ACC112 (cell line): ENCODE measurements around the gene TXNL4A.
"Not testable (repeated sequence)": the region's sequence is repeated elsewhere in the genome, so short reads cannot be mapped to it uniquely, and the experiment has no call there.

Source experiments
- H2AFZ ChIP-seq: fragments of 200-600 bp; sonication (generic); one replicate; pipeline ENCODE4 v1.6.0; 2017; ENCODE audit warnings: antibody characterized with exemption, low read length; ENCODE audit not compliant: unreplicated experiment
- H3K27ac ChIP-seq: fragments of 200-600 bp; sonication (generic); 2 replicates; pipeline ENCODE4 v1.5.1; 2014; ENCODE audit warnings: low read depth, mild to moderate bottlenecking, antibody characterized with exemption, low read length, moderate library complexity
- H3K27me3 ChIP-seq: fragments of 200-600 bp; sonication (generic); 2 replicates; pipeline ENCODE4 v1.6.1; 2014; ENCODE audit warnings: mild to moderate bottlenecking, antibody characterized with exemption, low read length, moderate library complexity, mixed read lengths; ENCODE audit not compliant: insufficient read depth
- H3K36me3 ChIP-seq: fragments of 200-600 bp; sonication (generic); 2 replicates; pipeline ENCODE4 v1.6.1; 2016; ENCODE audit warnings: mild to moderate bottlenecking, antibody characterized with exemption, low read length, moderate library complexity, mixed read lengths; ENCODE audit not compliant: insufficient read depth
- H3K4me1 ChIP-seq: fragments of 200-600 bp; sonication (generic); one replicate; pipeline ENCODE4 v1.6.1; 2016; ENCODE audit warnings: low read length, mixed read lengths; ENCODE audit not compliant: insufficient read depth, unreplicated experiment, control insufficient read depth
- H3K4me3 ChIP-seq: fragments of 200-600 bp; sonication (generic); 2 replicates; pipeline ENCODE4 v1.5.1; 2014; ENCODE audit warnings: mild to moderate bottlenecking, low read depth, low read length
- H3K79me2 ChIP-seq: fragments of 200-600 bp; sonication (generic); one replicate; pipeline ENCODE4 v1.6.0; 2016; ENCODE audit warnings: low read length; ENCODE audit not compliant: control insufficient read depth, unreplicated experiment, insufficient read depth

The TXNL4A gene

DNA sequence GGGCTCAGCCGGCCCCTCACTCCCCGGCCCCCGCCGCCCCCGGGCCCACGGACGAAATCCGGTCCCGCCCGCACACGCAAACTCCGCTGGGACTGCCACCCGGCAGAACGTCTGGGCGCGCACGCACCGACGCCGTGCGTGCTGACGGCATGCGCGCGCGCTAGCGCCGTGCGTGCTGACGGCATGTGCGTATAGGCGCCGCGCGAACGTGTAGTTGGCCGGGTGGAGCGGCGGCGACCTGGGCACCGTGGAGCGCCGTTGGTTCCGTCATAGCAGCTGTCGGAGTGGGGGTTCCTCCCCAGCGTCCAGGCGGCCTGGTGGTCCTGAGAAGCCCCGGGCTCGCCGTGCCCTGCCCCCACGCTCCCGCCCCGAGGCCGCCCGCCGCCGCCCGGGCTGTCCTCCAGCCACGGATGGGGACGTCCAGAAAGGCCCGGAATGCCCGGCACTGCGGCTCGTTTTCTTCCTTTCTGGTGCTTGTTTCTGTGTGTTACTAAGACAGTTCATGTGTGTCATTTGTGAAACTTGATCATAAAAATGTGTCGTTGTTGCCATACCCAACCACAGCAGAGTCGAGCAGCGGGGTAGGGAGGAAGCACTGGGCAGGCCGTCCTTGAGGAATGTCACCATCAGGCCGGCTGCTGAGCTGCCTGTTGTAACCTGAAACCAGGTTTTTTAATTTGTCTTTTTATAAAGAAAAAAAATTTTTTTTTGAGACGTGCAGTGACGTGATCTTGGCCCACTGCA lies at the start of gene TXNL4A:
Gene TXNL4A, minus strand, starts transcription at position 113 of the 744 bp plus-strand sequence. CDS start 171 bp downstream, outside the sequence.
- peaks cover 50% of the 10 kb centered on the region for H3K79me2 ChIP-seq
- H3K4me3 ChIP-seq, result peak within 1 kb of the TSS; percentile 100
- H3K27ac ChIP-seq, result peak within 1 kb of the TSS; percentile 96
- H3K4me1 ChIP-seq, result peaks cover 6% of the 10 kb centered on the region
- H3K27me3 ChIP-seq, result no peaks in the 10 kb centered on the region
- H3K36me3 ChIP-seq, result peaks cover 9% of the 10 kb centered on the region; the same call in 1 of the 2 replicates
- H2AFZ ChIP-seq, result peak within 1 kb of the TSS; percentile 99

DNA sequence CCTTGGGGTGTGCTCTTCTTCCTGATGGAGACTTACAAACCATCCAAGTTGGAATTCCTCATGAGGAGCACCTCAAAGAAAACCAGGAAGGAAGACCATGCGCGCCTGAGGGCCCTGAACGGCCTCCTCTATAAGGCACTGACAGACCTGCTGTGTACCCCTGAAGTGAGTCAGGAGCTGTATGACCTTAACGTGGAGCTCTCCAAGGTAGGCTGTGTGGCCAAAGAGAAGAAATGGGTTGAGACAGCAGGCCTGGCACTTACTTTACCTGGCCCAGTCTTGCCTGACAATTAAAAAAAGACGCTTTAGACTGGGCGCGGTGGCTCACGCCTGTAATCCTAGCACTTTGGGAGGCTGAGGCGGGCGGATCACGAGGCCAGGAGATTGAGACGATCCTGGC lies 48.9 kb upstream of the TXNL4A start:
- H2AFZ ChIP-seq, result no peak overlapping the region
- peaks cover 33% of the 10 kb centered on the region for H3K79me2 ChIP-seq
- no peaks in the 10 kb centered on the region for H3K27me3 ChIP-seq
- no peaks in the 10 kb centered on the region; the same call in 1 of the 2 replicates for H3K36me3 ChIP-seq
- no peak overlapping the region for H3K27ac ChIP-seq
- H3K4me1 ChIP-seq, result peaks cover 14% of the 10 kb centered on the region
- no peak overlapping the region for H3K4me3 ChIP-seq

- Histone ChIP-seq H3K27ac (no peak overlapping the region), H3K27me3 (no peaks in the 10 kb centered on the region), H2AFZ (no peak overlapping the region), H3K36me3 (no peaks in the 10 kb centered on the region; the same call in 1 of the 2 replicates), H3K4me1 (peaks cover 14% of the 10 kb centered on the region), H3K4me3 (peak overlapping the region; percentile 80), H3K79me2 (peaks cover 33% of the 10 kb centered on the region)
These were observed 47.6 kb upstream of the TXNL4A start for GRCh38 chr18:80035997-80036396.

GRCh38 chr18:80034852-80035406 lies 46.6 kb upstream of the TXNL4A start:
- H2AFZ ChIP-seq, result peak overlapping the region; percentile 34
- peaks cover 14% of the 10 kb centered on the region for H3K4me1 ChIP-seq
- no peaks in the 10 kb centered on the region; the same call in 1 of the 2 replicates for H3K36me3 ChIP-seq
- H3K4me3 ChIP-seq, result peak overlapping the region; percentile 80
- peaks cover 33% of the 10 kb centered on the region for H3K79me2 ChIP-seq
- H3K27me3 ChIP-seq, result no peaks in the 10 kb centered on the region
- H3K27ac ChIP-seq, result no peak overlapping the region

GRCh38 chr18:80034068-80034851 lies 45.9 kb upstream of the TXNL4A start, which contains the start of gene RBFA:
Gene RBFA, plus strand, starts transcription at chr18:80034434. Its CDS starts 62 bp downstream, at chr18:80034496.
- peaks cover 14% of the 10 kb centered on the region for H3K4me1 ChIP-seq
- peak within 1 kb of the TSS; percentile 85 for H3K27ac ChIP-seq
- H3K79me2 ChIP-seq, result peaks cover 33% of the 10 kb centered on the region
- H2AFZ ChIP-seq, result peak within 1 kb of the TSS; percentile 92
- no peaks in the 10 kb centered on the region; the same call in 1 of the 2 replicates for H3K36me3 ChIP-seq
- H3K27me3 ChIP-seq, result no peaks in the 10 kb centered on the region
- H3K4me3 ChIP-seq, result peak within 1 kb of the TSS; percentile 91

DNA sequence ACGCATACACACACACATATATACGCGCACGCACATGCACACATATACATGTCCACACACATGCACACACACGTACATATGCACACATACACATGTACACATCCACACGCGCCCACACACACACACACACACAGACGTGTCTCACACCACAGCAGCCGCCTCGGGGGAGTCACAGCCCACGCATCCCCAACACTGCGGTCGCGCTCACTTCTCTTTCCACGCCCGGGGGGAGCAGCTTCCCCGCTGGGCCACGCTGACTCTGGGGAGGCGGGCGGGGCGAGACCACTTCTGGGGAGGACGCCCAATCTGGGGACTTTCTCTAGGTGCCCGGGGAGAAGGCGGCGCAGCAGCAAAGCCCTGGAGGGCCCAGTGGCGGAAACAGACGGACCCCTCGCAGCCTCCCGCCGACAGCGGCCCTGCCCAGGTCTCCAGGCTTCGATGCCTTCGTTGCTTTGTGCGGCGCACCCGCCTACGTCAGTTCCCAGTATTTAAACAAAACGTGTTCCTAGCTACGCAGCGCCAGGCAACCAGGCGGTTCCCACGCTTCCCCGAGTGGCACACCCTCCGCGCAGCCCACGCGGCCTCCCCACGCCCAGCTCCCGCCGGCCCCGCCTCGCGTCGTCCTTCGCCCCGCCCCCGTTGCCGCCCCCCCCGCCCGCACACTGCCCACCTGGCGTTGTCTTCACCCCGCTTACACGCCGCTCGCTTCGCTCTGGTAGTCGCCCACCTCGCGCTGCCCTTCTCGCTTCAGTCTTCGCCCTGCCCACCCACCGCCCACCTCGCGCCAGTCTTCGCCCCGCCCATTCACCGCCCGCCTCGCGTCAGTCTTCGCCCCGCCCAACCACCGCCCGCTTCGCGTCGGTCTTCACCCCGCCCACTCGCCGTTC lies 45.1 kb upstream of the TXNL4A start:
- peak overlapping the region; percentile 92 for H2AFZ ChIP-seq
- no peaks in the 10 kb centered on the region for H3K36me3 ChIP-seq
- H3K4me1 ChIP-seq, result peaks cover 14% of the 10 kb centered on the region

GRCh38 chr18:80029690-80030089 lies 41.3 kb upstream of the TXNL4A start:
- no peaks in the 10 kb centered on the region for H3K36me3 ChIP-seq
- H3K27me3 ChIP-seq, result no peaks in the 10 kb centered on the region
- H3K4me1 ChIP-seq, result peaks cover 5% of the 10 kb centered on the region
- H2AFZ ChIP-seq, result no peak overlapping the region
- H3K27ac ChIP-seq, result no peak overlapping the region
- H3K79me2 ChIP-seq, result peaks cover 6% of the 10 kb centered on the region
- no peak overlapping the region for H3K4me3 ChIP-seq

More for the DNA sequence above, 45.1 kb upstream of the TXNL4A start:
- Histone ChIP-seq H3K27ac (peak overlapping the region; percentile 85), H3K4me3 (peak overlapping the region; percentile 91), H3K27me3 (no peaks in the 10 kb centered on the region), H3K79me2 (peaks cover 28% of the 10 kb centered on the region)

DNA sequence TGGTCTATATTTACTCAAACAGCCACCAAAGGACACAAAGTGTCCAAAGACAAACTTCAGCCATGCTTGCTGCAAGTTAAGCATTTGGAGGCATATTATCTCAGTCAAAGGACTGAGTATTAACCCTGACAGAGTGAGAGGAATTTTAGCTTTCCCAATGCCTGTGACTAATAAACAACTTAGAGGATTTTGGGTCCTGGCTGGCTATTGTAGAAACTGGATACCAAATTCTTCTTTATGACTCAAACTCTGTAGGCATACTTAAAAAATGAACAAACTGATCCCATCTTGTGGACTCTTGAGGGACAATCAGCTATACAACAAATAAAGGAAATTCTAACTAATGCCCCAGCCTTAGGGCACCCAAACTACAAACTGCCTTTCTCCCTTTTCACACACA lies 39.4 kb upstream of the TXNL4A start:
- not testable (repeated sequence) for H2AFZ ChIP-seq, H3K4me3 ChIP-seq, H3K36me3 ChIP-seq, H3K27ac ChIP-seq, H3K4me1 ChIP-seq, H3K79me2 ChIP-seq, H3K27me3 ChIP-seq

DNA sequence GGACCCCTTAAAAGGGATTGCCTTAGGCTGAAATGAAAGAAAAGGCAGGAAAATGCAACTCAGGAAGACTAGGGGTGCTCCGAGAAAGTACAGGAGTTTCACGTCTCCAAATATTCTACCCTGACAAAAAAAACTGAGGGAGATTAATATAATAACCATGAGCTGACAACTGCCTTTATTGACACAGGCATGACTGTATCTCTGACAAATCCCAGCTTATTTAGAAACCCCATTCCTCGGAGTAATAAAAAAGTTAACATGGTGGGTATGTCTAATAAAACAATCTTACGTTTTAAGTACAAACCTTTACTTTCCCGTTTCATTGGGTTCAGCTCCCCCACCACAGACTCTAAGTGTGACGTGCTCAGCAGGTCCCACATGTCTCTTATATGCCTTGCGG lies 38.0 kb upstream of the TXNL4A start:
- H3K36me3 ChIP-seq, result 0 out of 2 replicates have a peak, but pooled peaks cover 6% of the 10 kb centered on the region
- H2AFZ ChIP-seq, result no peak overlapping the region
- H3K4me1 ChIP-seq, result no peaks in the 10 kb centered on the region
- no peaks in the 10 kb centered on the region for H3K27me3 ChIP-seq
- no peak overlapping the region for H3K27ac ChIP-seq
- no peak overlapping the region for H3K4me3 ChIP-seq
- H3K79me2 ChIP-seq, result no peaks in the 10 kb centered on the region

DNA sequence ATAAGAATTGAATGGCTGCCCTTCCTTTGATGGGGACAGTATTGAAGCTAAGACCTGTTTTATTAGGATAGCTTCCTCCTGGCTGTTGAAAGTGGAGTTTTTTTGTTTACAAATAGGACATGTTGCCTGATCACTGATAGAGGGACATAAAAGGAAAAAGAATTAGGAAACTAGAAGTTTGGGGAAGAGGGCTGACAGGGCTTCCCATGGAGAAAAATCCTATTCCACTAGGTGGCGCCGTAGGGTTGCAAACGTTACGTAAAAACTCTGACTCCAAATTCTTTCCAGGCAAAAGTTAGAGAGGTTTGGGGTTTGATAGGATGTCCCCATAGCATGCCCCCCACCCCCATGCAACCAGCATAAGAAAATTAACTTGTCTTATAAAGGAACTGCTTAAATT lies 34.8 kb upstream of the TXNL4A start:
- Histone ChIP-seq H3K79me2 (no peaks in the 10 kb centered on the region), H3K4me3 (no peak overlapping the region), H3K27me3 (no peaks in the 10 kb centered on the region), H2AFZ (no peak overlapping the region), H3K4me1 (no peaks in the 10 kb centered on the region), H3K27ac (no peak overlapping the region), H3K36me3 (0 out of 2 replicates have a peak, but pooled peaks cover 6% of the 10 kb centered on the region)
